KMS-11 (cell line): ENCODE measurements around the gene NKD1.
"Not testable (repeated sequence)": the region's sequence is repeated elsewhere in the genome, so short reads cannot be mapped to it uniquely, and the experiment has no call there.

Experiments
- H2AFZ ChIP-seq: fragments of 200-600 bp; sonication (generic); 2 replicates; pipeline ENCODE4 v1.6.1; 2016; ENCODE audit warnings: antibody characterized with exemption, mixed run types, low read depth
- H3K27ac ChIP-seq: fragments of 200-600 bp; sonication (generic); 2 replicates; pipeline ENCODE4 v1.6.1; 2016; ENCODE audit warnings: mild to moderate bottlenecking, mixed run types
- H3K27me3 ChIP-seq: fragments of 200-600 bp; sonication (generic); 2 replicates; pipeline ENCODE4 v1.6.1; 2017; ENCODE audit warnings: mild to moderate bottlenecking, low read depth, mixed run types, moderate library complexity; ENCODE audit not compliant: insufficient read depth
- H3K36me3 ChIP-seq: fragments of 200-600 bp; sonication (generic); 2 replicates; pipeline ENCODE4 v1.6.1; 2017; ENCODE audit warnings: mild to moderate bottlenecking, mixed run types; ENCODE audit not compliant: insufficient read depth
- H3K4me1 ChIP-seq: fragments of 200-600 bp; sonication (generic); 2 replicates; pipeline ENCODE4 v1.6.1; 2016; ENCODE audit warnings: mild to moderate bottlenecking, low read depth, mixed run types; ENCODE audit not compliant: poor library complexity, severe bottlenecking
- H3K4me2 ChIP-seq: fragments of 200-600 bp; sonication (generic); 2 replicates; pipeline ENCODE4 v1.7.0; 2016; ENCODE audit warnings: mild to moderate bottlenecking, mixed run types
- H3K4me3 ChIP-seq: fragments of 200-600 bp; sonication (generic); IDR thresholded peaks from 2 replicates; pipeline ENCODE4 v1.6.1; 2017; ENCODE audit warnings: low read depth, low read length, mixed read lengths; ENCODE audit not compliant: insufficient read depth
- H3K79me2 ChIP-seq: fragments of 200-600 bp; sonication (generic); 2 replicates; pipeline ENCODE4 v1.6.1; 2016; ENCODE audit warnings: low read depth, mixed run types; ENCODE audit not compliant: insufficient read depth
- H3K9ac ChIP-seq: fragments of 200-600 bp; sonication (generic); 2 replicates; pipeline ENCODE4 v1.6.1; 2016; ENCODE audit warnings: mild to moderate bottlenecking, mixed run types
- H4K20me1 ChIP-seq: fragments of 200-600 bp; sonication (generic); 2 replicates; pipeline ENCODE4 v1.6.1; 2016; ENCODE audit warnings: mild to moderate bottlenecking, mixed run types; ENCODE audit not compliant: insufficient read depth
- CTCF ChIP-seq: fragments of 200-600 bp; sonication (generic); conservative IDR thresholded peaks from 2 replicates; pipeline ENCODE4 v1.6.1; 2017; ENCODE audit warnings: low read depth, mild to moderate bottlenecking, antibody characterized with exemption, low read length, moderate library complexity, mixed read lengths

Gene NKD1

GRCh38 chr16:50501251-50501650 is 46.9 kb upstream of the NKD1 start:
- Histone ChIP-seq H3K27me3 (no peaks in the 10 kb centered on the region), H3K4me3 (no peak overlapping the region), H3K36me3 (no peaks in the 10 kb centered on the region), H3K4me2 (no peak overlapping the region), H3K79me2 (no peaks in the 10 kb centered on the region), H3K9ac (no peak overlapping the region), H4K20me1 (no peaks in the 10 kb centered on the region), H3K4me1 (no peaks in the 10 kb centered on the region), H2AFZ (no peak overlapping the region), H3K27ac (no peak overlapping the region)
- no peak for TF ChIP-seq CTCF

GRCh38 chr16:50501986-50502615 is 46.1 kb upstream of the NKD1 start:
- H3K9ac ChIP-seq: no peak overlapping the region
- H3K4me1 ChIP-seq: no peaks in the 10 kb centered on the region
- H3K4me2 ChIP-seq: no peak overlapping the region

GRCh38 chr16:50502616-50503011 is 45.6 kb upstream of the NKD1 start:
- H3K4me1 ChIP-seq: no peaks in the 10 kb centered on the region
- no peak overlapping the region for H2AFZ ChIP-seq
- H3K27me3 ChIP-seq: no peaks in the 10 kb centered on the region
- H3K79me2 ChIP-seq: no peaks in the 10 kb centered on the region
- no peak overlapping the region for H3K4me3 ChIP-seq
- H3K36me3 ChIP-seq: no peaks in the 10 kb centered on the region
- no peak for TF ChIP-seq CTCF
- H3K9ac ChIP-seq: no peak overlapping the region
- H3K4me2 ChIP-seq: no peak overlapping the region
- no peak overlapping the region for H3K27ac ChIP-seq
- H4K20me1 ChIP-seq: no peaks in the 10 kb centered on the region

More at GRCh38 chr16:50501986-50502615, 46.1 kb upstream of the NKD1 start:
- Histone ChIP-seq H3K27me3 (no peaks in the 10 kb centered on the region), H2AFZ (no peak overlapping the region), H3K79me2 (no peaks in the 10 kb centered on the region), H3K36me3 (no peaks in the 10 kb centered on the region), H3K4me3 (no peak overlapping the region), H4K20me1 (no peaks in the 10 kb centered on the region), H3K27ac (no peak overlapping the region)
- no peak for TF ChIP-seq CTCF

GRCh38 chr16:50503868-50504531 is 44.2 kb upstream of the NKD1 start:
- not testable (repeated sequence) for H3K36me3 ChIP-seq, H3K79me2 ChIP-seq, H3K27ac ChIP-seq, H3K4me2 ChIP-seq, H3K27me3 ChIP-seq, H3K4me3 ChIP-seq, H4K20me1 ChIP-seq, H3K4me1 ChIP-seq, H3K9ac ChIP-seq, H2AFZ ChIP-seq

GRCh38 chr16:50505115-50505514 is 43.1 kb upstream of the NKD1 start:
- H2AFZ ChIP-seq: no peak overlapping the region
- H3K36me3 ChIP-seq: no peaks in the 10 kb centered on the region
- TF ChIP-seq CTCF: no peak
- no peaks in the 10 kb centered on the region for H3K79me2 ChIP-seq
- H3K4me2 ChIP-seq: no peak overlapping the region
- no peak overlapping the region for H3K4me3 ChIP-seq
- H3K27me3 ChIP-seq: no peaks in the 10 kb centered on the region
- no peak overlapping the region for H3K9ac ChIP-seq
- no peak overlapping the region for H3K27ac ChIP-seq
- no peaks in the 10 kb centered on the region for H3K4me1 ChIP-seq
- H4K20me1 ChIP-seq: no peaks in the 10 kb centered on the region
